ENCODE data around the gene THEM5.
"Not testable (repeated sequence)": the region's sequence is repeated elsewhere in the genome, so short reads cannot be mapped to it uniquely, and the experiment has no call there.

The THEM5 gene

GRCh38 chr1:151867321-151867720 is 13.8 kb upstream of the THEM5 start:
- no peak for DNase-seq

- no peak for DNase-seq
These were observed 10.9 kb upstream of the THEM5 start for GRCh38 chr1:151864411-151864810.

GRCh38 chr1:151862604-151863003 is 9.1 kb upstream of the THEM5 start:
- DNase-seq = peak in 1 of 2 experiments; percentile 15

GRCh38 chr1:151860504-151861187 is 7.1 kb upstream of the THEM5 start:
- DNase-seq = no peak

GRCh38 chr1:151859891-151860293 is 6.4 kb upstream of the THEM5 start:
- DNase-seq = no peak

GRCh38 chr1:151858886-151859665 is 5.6 kb upstream of the THEM5 start:
- no peak for DNase-seq

GRCh38 chr1:151858030-151858746 is 4.7 kb upstream of the THEM5 start:
- no peak for DNase-seq

GRCh38 chr1:151855933-151856332 is 2.4 kb upstream of the THEM5 start:
- DNase-seq = no peak

GRCh38 chr1:151855516-151855915 is 2.0 kb upstream of the THEM5 start:
- not testable (repeated sequence) for DNase-seq

- no peak for DNase-seq
These were observed 1.1 kb upstream of the THEM5 start for GRCh38 chr1:151854658-151855057.

- no peak for DNase-seq
These were observed 779 bp downstream of the THEM5 start for GRCh38 chr1:151852733-151853132.

- no peak for DNase-seq
These were observed 1.6 kb downstream of the THEM5 start for GRCh38 chr1:151851886-151852285.

- DNase-seq = no peak
These were observed 3.6 kb downstream of the THEM5 start for GRCh38 chr1:151849871-151850270.

GRCh38 chr1:151849126-151849525 is 4.4 kb downstream of the THEM5 start:
- DNase-seq = no peak

GRCh38 chr1:151847867-151848596 is 5.5 kb downstream of the THEM5 start:
- no peak for DNase-seq

- DNase-seq = no peak
These were observed 6.8 kb downstream of the THEM5 start for GRCh38 chr1:151846686-151847237.

- no peak for DNase-seq
These were observed 7.4 kb downstream of the THEM5 start for GRCh38 chr1:151846062-151846568.

- no peak for DNase-seq
These were observed 10.1 kb downstream of the THEM5 start for GRCh38 chr1:151843398-151843797.

- DNase-seq = no peak
These were observed 12.4 kb downstream of the THEM5 start for GRCh38 chr1:151841141-151841540.

- no peak for DNase-seq
These were observed 13.1 kb downstream of the THEM5 start for GRCh38 chr1:151840421-151840820.

GRCh38 chr1:151839457-151840403 is 13.8 kb downstream of the THEM5 start, which contains the start of gene C2CD4D:
Gene C2CD4D, minus strand, starts transcription at chr1:151839820. Its CDS starts 831 bp downstream, at chr1:151838989.
- no peak for DNase-seq

Measured in NCI-H446 (cell line).